HG02852 (cell line): ENCODE measurements around the gene CHAF1A.

Experiments used
- ATAC-seq: cut with Tn5 transposase; IDR thresholded peaks from one replicate; pipeline ENCODE4 v1.9.1; 2021; ENCODE audit warnings: mild to moderate bottlenecking, moderate library complexity; ENCODE audit not compliant: unreplicated experiment

Gene CHAF1A, protein sequence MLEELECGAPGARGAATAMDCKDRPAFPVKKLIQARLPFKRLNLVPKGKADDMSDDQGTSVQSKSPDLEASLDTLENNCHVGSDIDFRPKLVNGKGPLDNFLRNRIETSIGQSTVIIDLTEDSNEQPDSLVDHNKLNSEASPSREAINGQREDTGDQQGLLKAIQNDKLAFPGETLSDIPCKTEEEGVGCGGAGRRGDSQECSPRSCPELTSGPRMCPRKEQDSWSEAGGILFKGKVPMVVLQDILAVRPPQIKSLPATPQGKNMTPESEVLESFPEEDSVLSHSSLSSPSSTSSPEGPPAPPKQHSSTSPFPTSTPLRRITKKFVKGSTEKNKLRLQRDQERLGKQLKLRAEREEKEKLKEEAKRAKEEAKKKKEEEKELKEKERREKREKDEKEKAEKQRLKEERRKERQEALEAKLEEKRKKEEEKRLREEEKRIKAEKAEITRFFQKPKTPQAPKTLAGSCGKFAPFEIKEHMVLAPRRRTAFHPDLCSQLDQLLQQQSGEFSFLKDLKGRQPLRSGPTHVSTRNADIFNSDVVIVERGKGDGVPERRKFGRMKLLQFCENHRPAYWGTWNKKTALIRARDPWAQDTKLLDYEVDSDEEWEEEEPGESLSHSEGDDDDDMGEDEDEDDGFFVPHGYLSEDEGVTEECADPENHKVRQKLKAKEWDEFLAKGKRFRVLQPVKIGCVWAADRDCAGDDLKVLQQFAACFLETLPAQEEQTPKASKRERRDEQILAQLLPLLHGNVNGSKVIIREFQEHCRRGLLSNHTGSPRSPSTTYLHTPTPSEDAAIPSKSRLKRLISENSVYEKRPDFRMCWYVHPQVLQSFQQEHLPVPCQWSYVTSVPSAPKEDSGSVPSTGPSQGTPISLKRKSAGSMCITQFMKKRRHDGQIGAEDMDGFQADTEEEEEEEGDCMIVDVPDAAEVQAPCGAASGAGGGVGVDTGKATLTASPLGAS

DNA sequence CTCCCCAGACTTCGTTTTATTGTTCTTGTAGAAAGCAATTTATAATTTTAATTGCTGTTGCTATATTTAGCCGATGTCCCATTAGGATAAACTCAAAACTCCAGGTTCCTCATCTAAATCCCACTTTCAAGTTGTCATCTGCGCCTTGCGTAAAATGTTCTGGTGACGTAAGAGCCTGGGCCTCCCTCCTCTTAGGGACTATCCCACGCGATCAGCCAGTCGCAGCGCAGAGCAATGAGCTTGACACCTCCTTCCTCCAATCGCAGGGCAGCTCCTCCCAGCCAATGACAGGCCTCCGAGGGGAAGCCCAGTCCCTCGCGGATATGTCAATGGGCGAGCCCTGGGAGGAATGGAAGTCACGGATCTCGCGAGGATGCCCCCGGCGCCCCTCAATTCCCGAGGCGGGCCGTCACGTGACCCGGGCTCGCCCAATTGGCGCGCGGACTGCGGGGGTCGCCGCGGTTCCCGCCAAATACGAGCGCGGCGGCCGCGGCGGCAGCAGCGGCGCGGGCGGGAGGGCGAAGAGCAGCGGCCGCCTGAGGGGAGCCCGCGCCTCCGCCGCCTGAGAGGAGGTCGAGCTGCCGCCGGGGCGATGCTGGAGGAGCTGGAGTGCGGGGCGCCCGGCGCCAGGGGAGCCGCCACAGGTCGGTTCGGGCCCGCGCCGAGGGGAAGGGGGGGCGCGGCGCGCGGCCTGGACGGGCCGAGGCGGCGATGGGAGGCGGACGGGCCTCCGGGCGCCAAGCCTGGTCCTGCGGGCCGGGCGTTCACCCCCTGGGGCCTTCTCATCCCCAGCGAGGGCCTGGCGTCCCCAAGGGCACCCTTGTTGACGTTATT, at the start of gene CHAF1A:
Gene CHAF1A, plus strand, starts transcription at position 470 of the 834 bp plus-strand sequence. Its CDS starts 123 bp downstream, at position 593.
- peak; percentile 81 for ATAC-seq

- no peak for ATAC-seq
Observed at GRCh38 chr19:4352701-4353121, 49.7 kb upstream of the CHAF1A start.

GRCh38 chr19:4354282-4354681, 48.2 kb upstream of the CHAF1A start:
- ATAC-seq, result no peak

DNA sequence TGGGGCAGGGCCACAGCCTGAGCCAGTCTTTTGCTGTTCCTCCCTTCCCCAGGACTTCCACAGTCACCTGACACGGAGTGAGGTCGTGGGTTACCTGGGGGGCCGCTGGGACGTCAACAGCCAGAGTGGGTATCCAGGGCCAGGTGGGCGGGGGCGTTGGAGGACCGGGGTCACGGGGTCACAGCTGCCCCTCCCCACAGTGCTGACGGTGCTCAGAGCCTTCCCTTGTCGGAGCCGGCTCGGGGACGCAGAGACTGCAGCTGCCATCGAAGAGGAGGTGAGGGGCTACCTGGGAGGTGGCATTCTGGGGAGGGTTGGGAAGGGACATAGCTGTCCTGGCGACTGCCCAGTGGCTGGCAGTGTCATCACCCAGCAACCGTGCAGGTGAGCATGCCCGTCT, 47.5 kb upstream of the CHAF1A start:
- no peak for ATAC-seq

DNA sequence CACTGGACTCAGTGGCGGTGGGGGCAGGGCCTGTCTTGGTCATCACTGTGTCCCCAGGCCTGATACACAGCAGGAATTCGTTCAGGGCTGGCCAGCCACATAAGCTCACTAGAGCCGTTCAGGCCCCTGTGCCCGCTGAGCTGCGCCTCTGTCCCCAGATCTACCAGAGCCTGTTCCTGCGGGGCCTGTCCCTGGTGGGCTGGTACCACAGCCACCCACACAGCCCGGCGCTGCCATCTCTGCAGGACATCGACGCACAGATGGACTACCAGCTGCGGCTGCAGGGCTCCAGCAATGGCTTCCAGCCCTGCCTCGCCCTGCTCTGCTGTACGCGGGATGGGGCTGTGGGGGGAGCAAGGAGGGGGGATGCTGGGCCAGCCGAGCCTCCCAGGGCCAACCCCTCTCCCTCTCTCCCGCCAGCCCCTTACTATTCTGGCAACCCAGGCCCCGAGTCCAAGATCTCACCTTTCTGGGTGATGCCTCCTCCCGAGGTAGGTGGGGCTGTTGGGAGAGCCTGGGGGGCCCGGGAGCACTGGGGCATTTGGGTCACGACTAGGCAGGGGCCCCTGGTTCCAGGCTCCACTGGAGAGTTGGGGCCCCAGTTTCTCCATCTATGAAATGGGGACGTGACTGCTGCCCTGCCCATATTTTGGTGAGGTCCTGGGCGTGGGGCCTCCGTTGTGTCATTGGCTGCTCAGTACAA, 45.2 kb upstream of the CHAF1A start:
- ATAC-seq, result no peak

DNA sequence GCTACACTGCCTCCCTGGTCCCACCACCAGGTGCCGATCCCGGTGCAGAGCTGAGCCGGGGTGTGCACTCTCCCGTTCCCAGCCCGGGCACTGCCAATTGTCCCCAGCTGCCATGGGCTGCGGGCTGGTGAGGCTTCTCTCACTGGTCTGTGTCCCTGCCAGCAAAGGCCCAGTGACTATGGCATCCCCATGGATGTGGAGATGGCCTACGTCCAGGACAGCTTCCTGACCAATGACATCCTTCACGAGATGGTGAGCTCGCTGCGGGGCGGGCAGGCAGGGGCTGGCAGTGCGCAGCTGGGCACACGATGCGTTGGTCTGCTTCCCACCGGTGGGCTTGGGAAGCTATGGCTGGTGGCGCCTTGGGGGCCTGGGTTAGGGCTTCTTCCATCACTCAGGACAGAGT, 44.5 kb upstream of the CHAF1A start:
- ATAC-seq, result no peak

GRCh38 chr19:4358709-4359626, 43.5 kb upstream of the CHAF1A start:
- no peak for ATAC-seq

- no peak for ATAC-seq
Observed at GRCh38 chr19:4359627-4360000, 42.8 kb upstream of the CHAF1A start.

DNA sequence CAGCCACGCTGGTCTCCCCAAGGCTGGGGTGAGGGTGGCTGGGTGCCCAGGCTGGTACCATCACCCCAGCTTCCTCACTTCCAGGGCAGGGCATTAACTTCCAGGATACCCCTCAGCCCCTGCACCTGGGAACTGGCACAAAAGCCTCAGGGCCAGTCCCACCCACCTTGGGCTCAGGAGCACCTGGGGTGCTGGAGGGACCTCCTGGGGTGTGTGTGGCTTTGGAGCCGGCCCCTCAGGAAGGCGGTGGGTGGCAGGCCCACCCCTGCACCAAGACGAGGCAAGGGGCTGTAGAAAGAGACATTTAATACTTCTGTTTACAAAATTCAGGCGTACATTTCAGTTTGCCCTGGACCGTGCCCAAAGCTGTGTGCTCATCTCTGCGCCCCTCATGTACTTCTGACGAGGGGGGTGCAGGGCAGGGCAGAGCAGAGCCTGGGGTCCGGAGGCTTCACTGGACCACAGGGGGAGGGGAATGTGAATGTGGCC, 42.3 kb upstream of the CHAF1A start:
- ATAC-seq, result no peak

DNA sequence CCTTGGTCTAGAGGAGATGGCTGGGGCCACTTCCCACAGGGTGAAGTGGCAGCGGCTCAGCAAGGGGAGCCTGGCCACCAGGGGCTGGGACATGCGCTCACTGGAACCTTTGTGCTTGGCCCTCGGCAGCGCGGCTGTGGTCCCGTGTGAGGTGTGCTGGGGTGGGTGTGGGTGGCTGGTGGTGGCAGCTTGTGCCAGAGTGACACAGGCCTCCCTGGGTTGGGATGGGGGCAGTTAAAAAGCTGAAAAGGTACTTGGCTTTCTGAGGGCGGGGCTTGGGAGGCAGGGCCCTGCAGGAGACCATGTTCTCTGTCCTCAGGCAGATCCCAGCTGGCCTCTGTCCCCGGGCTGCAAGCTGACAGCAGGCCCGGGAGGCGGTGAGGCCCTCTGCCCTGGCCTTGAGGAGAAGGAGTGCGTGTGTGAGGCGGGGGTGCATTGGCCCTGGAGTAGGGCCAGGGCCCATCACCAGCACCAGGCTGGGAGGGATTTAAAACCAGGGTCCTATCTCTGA, 41.7 kb upstream of the CHAF1A start:
- ATAC-seq, result no peak

DNA sequence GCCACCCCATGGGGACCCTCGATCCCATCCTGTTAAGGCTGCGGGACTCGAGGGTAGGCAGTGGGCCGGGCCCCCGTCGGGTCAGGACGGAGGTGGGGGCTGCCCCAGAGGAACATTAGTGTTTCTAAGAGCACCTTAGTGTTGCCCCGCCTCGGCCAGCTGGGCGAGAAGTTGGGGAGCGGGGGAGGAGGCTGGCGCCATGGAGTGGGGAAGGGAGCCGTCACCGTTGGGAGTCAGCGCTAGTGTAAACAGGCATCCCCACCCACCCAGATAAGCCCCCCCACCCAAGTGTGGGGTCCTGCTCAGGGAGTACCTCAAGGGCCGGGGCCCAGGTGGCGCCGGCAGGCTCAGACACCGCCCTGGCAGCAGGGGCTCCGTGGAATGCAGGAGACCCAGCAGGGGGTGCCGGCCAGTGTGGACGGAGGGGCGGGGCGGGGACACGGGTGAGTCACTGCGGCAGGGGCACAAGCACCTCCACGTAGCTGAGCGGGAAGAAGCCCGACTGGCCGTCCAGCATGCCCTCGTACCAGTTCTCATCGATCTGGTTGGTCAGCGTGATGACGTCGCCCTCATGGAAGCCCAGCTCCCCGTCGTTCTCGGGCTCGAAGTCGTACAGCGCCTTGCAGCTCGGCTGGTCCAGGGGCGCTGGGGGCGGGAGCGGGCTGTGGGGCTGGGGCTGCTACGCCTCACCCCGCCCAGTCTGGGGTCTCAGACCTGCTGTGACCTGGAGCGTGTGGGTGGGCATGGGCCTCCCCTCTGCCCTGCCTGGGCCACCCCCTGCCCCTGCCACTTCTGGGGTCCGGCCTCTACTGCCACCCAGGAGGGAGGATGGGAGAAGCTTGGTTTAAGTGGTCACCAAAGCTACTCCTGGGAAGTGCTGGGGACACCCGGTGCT, 41.0 kb upstream of the CHAF1A start:
- ATAC-seq, result no peak

- ATAC-seq, result no peak
Observed at GRCh38 chr19:4362101-4362828, 40.2 kb upstream of the CHAF1A start.

DNA sequence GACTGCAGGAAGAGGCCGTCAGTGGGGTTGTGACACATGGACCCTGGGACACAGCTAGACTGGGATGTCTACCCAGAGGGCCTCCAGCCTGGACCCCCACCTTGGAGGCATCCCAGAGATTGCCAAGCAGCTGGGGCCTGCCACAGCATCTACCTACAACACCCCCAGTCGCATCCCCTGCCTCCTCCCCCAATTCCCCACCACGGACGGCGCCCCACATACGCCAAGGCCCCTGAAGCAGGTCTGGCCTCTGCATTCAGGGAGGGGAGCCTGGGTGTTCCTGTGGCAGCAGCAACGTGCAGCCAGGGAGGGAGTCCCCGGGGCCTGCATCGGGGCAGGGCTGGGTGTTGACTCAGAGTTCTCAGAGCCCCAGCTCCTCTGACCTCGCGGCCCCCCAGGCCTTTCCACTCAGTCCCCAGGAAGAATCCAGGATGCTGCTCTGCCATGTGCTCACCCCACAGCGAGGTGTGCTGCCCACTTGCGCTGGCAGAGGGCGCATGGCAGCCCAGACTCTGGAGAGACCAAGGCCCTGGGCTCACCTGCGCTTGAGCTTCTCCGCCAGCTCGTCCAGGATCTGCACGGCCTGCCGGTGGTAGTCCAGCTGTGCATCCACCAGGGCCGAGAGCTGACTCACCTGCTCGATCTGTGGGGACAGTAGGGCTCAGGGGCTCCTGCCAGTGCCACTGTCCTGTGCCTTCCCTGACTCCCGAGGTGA, 39.5 kb upstream of the CHAF1A start:
- no peak for ATAC-seq

GRCh38 chr19:4363571-4364304, 38.7 kb upstream of the CHAF1A start:
- ATAC-seq, result no peak

DNA sequence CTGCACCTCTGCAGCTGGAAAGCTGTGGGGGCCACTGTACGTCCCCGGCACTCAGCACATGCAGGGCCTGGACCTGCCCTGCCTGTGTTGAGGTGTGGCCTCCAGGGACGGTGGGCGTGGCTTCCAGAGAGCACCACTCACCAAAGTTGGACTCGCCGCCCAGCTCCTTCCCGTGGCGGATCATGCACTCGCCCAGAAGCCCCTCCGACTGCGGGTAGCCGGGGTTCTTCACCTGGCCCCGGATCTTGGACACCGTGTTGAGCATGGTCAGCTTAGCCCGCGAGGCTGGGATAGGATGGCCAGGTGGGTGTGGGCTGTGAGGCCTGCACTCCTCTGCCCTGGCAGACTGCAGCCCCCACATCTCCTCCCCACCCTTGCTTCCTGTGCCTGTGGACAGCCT, 37.1 kb upstream of the CHAF1A start:
- no peak for ATAC-seq
